Measurements from ENCODE around the gene MYO10.

MYO10 gene

DNA sequence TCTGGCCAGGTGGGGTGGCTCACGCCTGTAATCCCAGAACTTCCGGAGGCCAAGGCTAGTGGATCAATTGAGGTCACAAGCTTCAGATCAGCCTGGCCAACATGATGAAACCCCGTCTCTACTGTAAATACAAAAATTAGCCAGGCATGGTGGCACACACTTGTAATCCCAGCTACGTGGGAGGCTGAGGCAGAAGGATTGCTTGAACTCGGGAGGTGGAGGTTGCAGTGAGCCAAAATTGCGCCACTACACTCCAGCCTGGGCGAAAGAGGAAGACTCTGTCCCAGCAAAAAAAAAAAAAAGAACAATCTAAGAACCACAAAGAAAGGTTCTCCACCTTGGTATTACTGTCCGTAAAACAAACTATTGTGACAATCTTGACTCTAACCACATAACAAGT lies 9.7 kb downstream of the MYO10 start:
- TF ChIP-seq ZNF274 (IDR thresholded peaks at IDR 0.05; ENCODE audit: low read depth, low read length): no peak
- TF ChIP-seq YY1 (IDR thresholded peaks at IDR 0.05; ENCODE audit: insufficient read depth, insufficient read length): no peak
- TF ChIP-seq SUZ12 (IDR thresholded peaks at IDR 0.05; ENCODE audit: extremely low read depth, insufficient read depth, insufficient read length): no peak
- H3K27me3 ChIP-seq (ENCODE audit: insufficient read depth, insufficient read length): no peaks in the 10 kb centered on the region
- no peak for DNase-seq (ENCODE audit: low read depth, low spot score)

GRCh38 chr5:16924206-16924605 lies 11.9 kb downstream of the MYO10 start:
- no peaks in the 10 kb centered on the region for H3K9me3 ChIP-seq (ENCODE audit: insufficient read depth, low read length)
- no peaks in the 10 kb centered on the region for H3K27me3 ChIP-seq (ENCODE audit: insufficient read depth, insufficient read length)
- H3K4me3 ChIP-seq (ENCODE audit: insufficient read length, low read depth): no peak overlapping the region
- no peak overlapping the region for H3K9ac ChIP-seq (ENCODE audit: insufficient read length, low read depth)
- H3K4me1 ChIP-seq (ENCODE audit: insufficient read depth, insufficient read length): no peaks in the 10 kb centered on the region
- TF ChIP-seq YY1 (IDR thresholded peaks at IDR 0.05; ENCODE audit: insufficient read depth, insufficient read length) (no peak), ZNF274 (IDR thresholded peaks at IDR 0.05; ENCODE audit: low read depth, low read length) (no peak), SUZ12 (IDR thresholded peaks at IDR 0.05; ENCODE audit: extremely low read depth, insufficient read depth, insufficient read length) (no peak)
- no peaks in the 10 kb centered on the region for H3K36me3 ChIP-seq (ENCODE audit: insufficient read depth, insufficient read length, low read length)
- DNase-seq (ENCODE audit: low read depth, low spot score): no peak

More for the DNA sequence above, 9.7 kb downstream of the MYO10 start:
- H3K9me3 ChIP-seq (ENCODE audit: insufficient read depth, low read length): no peaks in the 10 kb centered on the region
- H3K9ac ChIP-seq (ENCODE audit: insufficient read length, low read depth): no peak overlapping the region
- peaks cover 4% of the 10 kb centered on the region for H3K4me1 ChIP-seq (ENCODE audit: insufficient read depth, insufficient read length)
- H3K4me3 ChIP-seq (ENCODE audit: insufficient read length, low read depth): no peak overlapping the region
- H3K36me3 ChIP-seq (ENCODE audit: insufficient read depth, insufficient read length, low read length): no peaks in the 10 kb centered on the region

DNA sequence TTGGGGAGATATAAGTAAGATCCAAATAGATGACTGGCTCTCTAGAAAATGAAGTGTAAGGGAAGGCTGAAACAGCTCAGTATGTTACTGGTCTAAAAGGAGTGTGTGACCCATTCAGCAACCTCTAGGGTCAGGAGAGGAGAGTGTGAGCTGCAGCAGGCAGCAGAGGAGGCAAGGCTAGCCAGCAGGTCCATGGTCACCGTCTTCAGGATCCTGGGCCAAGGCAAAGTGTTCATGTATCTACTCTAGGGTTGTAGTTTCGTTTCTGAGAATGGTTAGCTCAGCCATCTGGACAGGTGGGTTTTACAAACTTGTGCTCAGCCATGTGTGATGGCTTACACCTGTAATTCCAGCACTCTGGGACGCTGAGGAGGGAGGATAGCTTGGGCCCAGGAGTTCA lies 13.7 kb downstream of the MYO10 start:
- DNase-seq (ENCODE audit: low read depth, low spot score): no peak
- Histone ChIP-seq H3K4me3 (ENCODE audit: insufficient read length, low read depth) (no peak overlapping the region), H3K27me3 (ENCODE audit: insufficient read depth, insufficient read length) (no peaks in the 10 kb centered on the region), H3K9me3 (ENCODE audit: insufficient read depth, low read length) (no peaks in the 10 kb centered on the region), H3K4me1 (ENCODE audit: insufficient read depth, insufficient read length) (no peaks in the 10 kb centered on the region), H3K9ac (ENCODE audit: insufficient read length, low read depth) (no peak overlapping the region), H3K36me3 (ENCODE audit: insufficient read depth, insufficient read length, low read length) (no peaks in the 10 kb centered on the region)
- TF ChIP-seq ZNF274 (IDR thresholded peaks at IDR 0.05; ENCODE audit: low read depth, low read length) (no peak), YY1 (IDR thresholded peaks at IDR 0.05; ENCODE audit: insufficient read depth, insufficient read length) (no peak), SUZ12 (IDR thresholded peaks at IDR 0.05; ENCODE audit: extremely low read depth, insufficient read depth, insufficient read length) (no peak)

- no peak overlapping the region for H3K4me3 ChIP-seq (ENCODE audit: insufficient read length, low read depth)
- H3K9me3 ChIP-seq (ENCODE audit: insufficient read depth, low read length): no peaks in the 10 kb centered on the region
- no peaks in the 10 kb centered on the region for H3K4me1 ChIP-seq (ENCODE audit: insufficient read depth, insufficient read length)
- H3K9ac ChIP-seq (ENCODE audit: insufficient read length, low read depth): no peak overlapping the region
- no peaks in the 10 kb centered on the region for H3K36me3 ChIP-seq (ENCODE audit: insufficient read depth, insufficient read length, low read length)
- DNase-seq (ENCODE audit: low read depth, low spot score): no peak
- no peak for TF ChIP-seq YY1 (IDR thresholded peaks at IDR 0.05; ENCODE audit: insufficient read depth, insufficient read length)
- no peak for TF ChIP-seq SUZ12 (IDR thresholded peaks at IDR 0.05; ENCODE audit: extremely low read depth, insufficient read depth, insufficient read length)
- TF ChIP-seq ZNF274 (IDR thresholded peaks at IDR 0.05; ENCODE audit: low read depth, low read length): no peak
- no peaks in the 10 kb centered on the region for H3K27me3 ChIP-seq (ENCODE audit: insufficient read depth, insufficient read length)
Observed at GRCh38 chr5:16921211-16921610, 14.9 kb downstream of the MYO10 start.

- peaks cover 3% of the 10 kb centered on the region for H3K36me3 ChIP-seq (ENCODE audit: insufficient read depth, insufficient read length, low read length)
- no peak overlapping the region for H3K4me3 ChIP-seq (ENCODE audit: insufficient read length, low read depth)
- DNase-seq (ENCODE audit: low read depth, low spot score): no peak
- no peaks in the 10 kb centered on the region for H3K27me3 ChIP-seq (ENCODE audit: insufficient read depth, insufficient read length)
- TF ChIP-seq SUZ12 (IDR thresholded peaks at IDR 0.05; ENCODE audit: extremely low read depth, insufficient read depth, insufficient read length) (no peak), YY1 (IDR thresholded peaks at IDR 0.05; ENCODE audit: insufficient read depth, insufficient read length) (no peak), ZNF274 (IDR thresholded peaks at IDR 0.05; ENCODE audit: low read depth, low read length) (no peak)
- no peak overlapping the region for H3K9ac ChIP-seq (ENCODE audit: insufficient read length, low read depth)
- H3K9me3 ChIP-seq (ENCODE audit: insufficient read depth, low read length): no peaks in the 10 kb centered on the region
- H3K4me1 ChIP-seq (ENCODE audit: insufficient read depth, insufficient read length): no peaks in the 10 kb centered on the region
Observed at GRCh38 chr5:16920109-16920816, 15.8 kb downstream of the MYO10 start.

DNA sequence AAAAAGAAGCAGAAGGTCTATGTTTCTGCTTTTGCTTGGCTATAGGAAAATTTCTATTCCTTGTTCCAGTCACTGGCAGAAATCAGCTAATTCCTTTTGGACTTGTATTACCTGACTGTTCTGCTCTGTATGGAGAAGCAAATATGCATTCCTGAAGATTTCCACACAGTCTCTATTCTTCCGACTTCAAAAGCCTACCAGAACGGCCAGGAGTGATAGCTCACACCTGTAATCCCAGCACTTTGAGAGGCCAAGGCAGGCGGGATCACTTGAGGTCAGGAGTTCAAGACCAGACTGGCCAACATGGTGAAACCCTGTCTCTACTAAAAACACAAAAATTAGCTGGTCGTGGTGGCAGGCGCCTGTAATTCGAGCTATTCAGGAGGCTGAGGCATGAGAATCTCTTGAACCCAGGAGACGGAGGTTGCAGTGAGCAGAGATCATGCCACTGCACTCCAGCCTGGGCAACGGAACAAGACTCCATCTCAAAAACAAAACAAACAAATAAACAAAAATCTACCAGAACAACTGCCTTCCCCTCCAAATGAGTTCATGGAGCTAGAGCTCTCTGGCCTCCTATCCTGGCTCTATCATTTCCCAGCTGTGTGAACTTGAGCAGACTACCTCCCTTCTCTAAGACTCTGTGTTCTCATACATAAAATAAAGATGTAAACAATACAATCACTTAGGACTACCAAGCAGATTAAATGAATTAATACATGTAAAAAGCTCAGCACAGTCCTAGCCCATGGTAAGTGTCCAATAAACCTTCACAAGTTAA lies 17.0 kb downstream of the MYO10 start:
- H3K4me1 ChIP-seq (ENCODE audit: insufficient read depth, insufficient read length): no peaks in the 10 kb centered on the region

DNA sequence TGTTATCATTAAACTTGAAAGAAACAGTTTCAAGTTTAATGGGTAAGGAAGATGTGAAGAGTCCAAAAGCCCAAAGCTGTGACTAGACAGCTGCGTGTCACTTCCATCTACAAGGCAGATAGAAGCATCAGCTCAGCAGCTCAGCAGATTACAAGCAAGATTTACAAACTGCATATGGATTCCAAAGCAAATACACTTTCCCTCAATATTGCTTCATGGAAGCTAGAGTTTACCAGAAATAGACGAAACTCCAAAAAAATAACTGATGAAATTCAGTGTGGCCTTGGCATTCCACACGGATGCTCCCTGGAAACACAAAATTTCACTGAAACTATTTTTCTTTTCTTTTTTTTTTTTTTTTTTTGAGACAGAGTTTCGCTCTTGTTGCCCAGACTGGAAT lies 17.9 kb downstream of the MYO10 start:
- Histone ChIP-seq H3K9me3 (ENCODE audit: insufficient read depth, low read length) (no peaks in the 10 kb centered on the region), H3K27me3 (ENCODE audit: insufficient read depth, insufficient read length) (no peaks in the 10 kb centered on the region), H3K36me3 (ENCODE audit: insufficient read depth, insufficient read length, low read length) (peaks cover 9% of the 10 kb centered on the region), H3K4me1 (ENCODE audit: insufficient read depth, insufficient read length) (peaks cover 2% of the 10 kb centered on the region), H3K4me3 (ENCODE audit: insufficient read length, low read depth) (no peak overlapping the region), H3K9ac (ENCODE audit: insufficient read length, low read depth) (no peak overlapping the region)
- no peak for TF ChIP-seq ZNF274 (IDR thresholded peaks at IDR 0.05; ENCODE audit: low read depth, low read length)
- no peak for TF ChIP-seq YY1 (IDR thresholded peaks at IDR 0.05; ENCODE audit: insufficient read depth, insufficient read length)
- no peak for TF ChIP-seq SUZ12 (IDR thresholded peaks at IDR 0.05; ENCODE audit: extremely low read depth, insufficient read depth, insufficient read length)
- DNase-seq (ENCODE audit: low read depth, low spot score): no peak

More for the DNA sequence above, 17.0 kb downstream of the MYO10 start:
- H3K4me3 ChIP-seq (ENCODE audit: insufficient read length, low read depth): no peak overlapping the region
- TF ChIP-seq ZNF274 (IDR thresholded peaks at IDR 0.05; ENCODE audit: low read depth, low read length): no peak
- no peak for TF ChIP-seq YY1 (IDR thresholded peaks at IDR 0.05; ENCODE audit: insufficient read depth, insufficient read length)
- H3K36me3 ChIP-seq (ENCODE audit: insufficient read depth, insufficient read length, low read length): peaks cover 6% of the 10 kb centered on the region
- H3K9me3 ChIP-seq (ENCODE audit: insufficient read depth, low read length): no peaks in the 10 kb centered on the region
- no peaks in the 10 kb centered on the region for H3K27me3 ChIP-seq (ENCODE audit: insufficient read depth, insufficient read length)
- H3K9ac ChIP-seq (ENCODE audit: insufficient read length, low read depth): no peak overlapping the region
- DNase-seq (ENCODE audit: low read depth, low spot score): no peak
